OCI-LY3 (cell line): Measurements from ENCODE around the gene MYBPC1.
"Not testable (repeated sequence)": the region's sequence is repeated elsewhere in the genome, so short reads cannot be mapped to it uniquely, and the experiment has no call there.

ENCODE experiments used
- H2AFZ ChIP-seq: fragments of 200-600, 300-600 bp; shearing (Covaris generic); 2 replicates; pipeline ENCODE4 v1.6.0; 2014; ENCODE audit warnings: antibody characterized with exemption, low read depth, low read length
- H3K27ac ChIP-seq: fragments of 200-600, 300-600 bp; sonication (generic); 2 replicates; pipeline ENCODE4 v1.5.1; 2014; ENCODE audit warnings: mild to moderate bottlenecking, low read length, moderate library complexity, mixed read lengths
- H3K27me3 ChIP-seq: fragments of 200-600, 300-600 bp; sonication (generic); 2 replicates; pipeline ENCODE4 v1.6.1; 2014; ENCODE audit warnings: low read depth, low read length, mixed read lengths
- H3K36me3 ChIP-seq: fragments of 200-600, 300-600 bp; sonication (generic); replicated peaks from 2 replicates; pipeline ENCODE3; 2014; ENCODE audit warnings: low read depth, low read length, mixed read lengths
- H3K4me1 ChIP-seq: fragments of 300-600, 200-600 bp; sonication (generic); 2 replicates; pipeline ENCODE4 v1.6.1; 2014; ENCODE audit warnings: low read length, mixed read lengths
- H3K4me2 ChIP-seq: fragments of 200-600, 300-600 bp; sonication (generic); 2 replicates; pipeline ENCODE4 v1.6.1; 2014; ENCODE audit warnings: low read length, mixed read lengths
- H3K4me3 ChIP-seq: fragments of 300-600, 200-600 bp; sonication (generic); 2 replicates; pipeline ENCODE4 v1.5.1; 2014; ENCODE audit warnings: antibody characterized with exemption, mild to moderate bottlenecking, low read length, moderate library complexity
- H3K79me2 ChIP-seq: fragments of 300-600, 200-600 bp; shearing (Covaris generic); 2 replicates; pipeline ENCODE4 v1.6.1; 2014; ENCODE audit warnings: mild to moderate bottlenecking, low read length, mixed read lengths
- H3K9ac ChIP-seq: fragments of 300-600, 200-600 bp; shearing (Covaris generic); 2 replicates; pipeline ENCODE4 v1.6.0; 2014; ENCODE audit warnings: mild to moderate bottlenecking, low read length, moderate library complexity
- H3K9me3 ChIP-seq: fragments of 200-600, 300-600 bp; shearing (Covaris generic); 2 replicates; pipeline ENCODE4 v1.6.1; 2014; ENCODE audit warnings: low read length, mixed read lengths; ENCODE audit not compliant: insufficient read depth
- H4K20me1 ChIP-seq: fragments of 200-600, 300-600 bp; sonication (generic); 2 replicates; pipeline ENCODE4 v1.6.1; 2016; ENCODE audit warnings: low read length, mixed read lengths; ENCODE audit not compliant: insufficient read depth
- EZH2phosphoT487 ChIP-seq: fragments of 200-600 bp; shearing (Covaris generic); IDR thresholded peaks from 2 replicates; pipeline ENCODE4 v1.6.1; 2018; ENCODE audit warnings: antibody characterized with exemption, mixed run types, low read depth
- TF ChIP-seq, protein P1 (sequence below): fragments of 200-600, 300-600 bp; sonication (generic); IDR thresholded peaks from 2 replicates; pipeline ENCODE4 v1.5.1; 2014; ENCODE audit warnings: antibody characterized with exemption, low read length, low read depth

MYBPC1 gene

DNA sequence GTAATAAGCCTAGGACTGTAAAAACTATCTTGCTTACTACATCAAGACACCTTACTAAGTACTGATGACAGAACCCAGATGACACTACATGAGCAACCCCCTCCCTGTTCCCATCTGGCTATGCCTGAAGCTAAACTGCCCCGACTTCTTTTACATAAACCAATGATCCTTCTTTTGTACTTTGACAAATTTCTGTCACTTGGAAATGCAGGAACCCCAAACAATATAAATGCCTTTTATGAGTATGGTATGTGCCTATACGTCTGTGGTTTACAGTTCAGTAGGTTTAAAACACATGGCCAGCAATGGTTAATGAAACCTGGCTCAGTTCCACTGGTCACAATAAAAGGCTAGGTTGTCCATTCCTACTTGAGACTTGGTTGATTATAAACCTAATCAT lies 138.4 kb downstream of the MYBPC1 start:
- Histone ChIP-seq H3K4me2 (no peak overlapping the region), H3K27ac (no peak overlapping the region), H4K20me1 (no peaks in the 10 kb centered on the region), H3K9ac (no peak overlapping the region), H3K79me2 (no peaks in the 10 kb centered on the region), H3K9me3 (no peaks in the 10 kb centered on the region), H3K4me1 (no peaks in the 10 kb centered on the region), H3K27me3 (no peaks in the 10 kb centered on the region), H3K36me3 (no peaks in the 10 kb centered on the region), H2AFZ (no peak overlapping the region), H3K4me3 (no peak overlapping the region)
- TF ChIP-seq EZH2phosphoT487, result no peak
- TF ChIP-seq, protein P1, sequence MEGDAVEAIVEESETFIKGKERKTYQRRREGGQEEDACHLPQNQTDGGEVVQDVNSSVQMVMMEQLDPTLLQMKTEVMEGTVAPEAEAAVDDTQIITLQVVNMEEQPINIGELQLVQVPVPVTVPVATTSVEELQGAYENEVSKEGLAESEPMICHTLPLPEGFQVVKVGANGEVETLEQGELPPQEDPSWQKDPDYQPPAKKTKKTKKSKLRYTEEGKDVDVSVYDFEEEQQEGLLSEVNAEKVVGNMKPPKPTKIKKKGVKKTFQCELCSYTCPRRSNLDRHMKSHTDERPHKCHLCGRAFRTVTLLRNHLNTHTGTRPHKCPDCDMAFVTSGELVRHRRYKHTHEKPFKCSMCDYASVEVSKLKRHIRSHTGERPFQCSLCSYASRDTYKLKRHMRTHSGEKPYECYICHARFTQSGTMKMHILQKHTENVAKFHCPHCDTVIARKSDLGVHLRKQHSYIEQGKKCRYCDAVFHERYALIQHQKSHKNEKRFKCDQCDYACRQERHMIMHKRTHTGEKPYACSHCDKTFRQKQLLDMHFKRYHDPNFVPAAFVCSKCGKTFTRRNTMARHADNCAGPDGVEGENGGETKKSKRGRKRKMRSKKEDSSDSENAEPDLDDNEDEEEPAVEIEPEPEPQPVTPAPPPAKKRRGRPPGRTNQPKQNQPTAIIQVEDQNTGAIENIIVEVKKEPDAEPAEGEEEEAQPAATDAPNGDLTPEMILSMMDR, result no peak

DNA sequence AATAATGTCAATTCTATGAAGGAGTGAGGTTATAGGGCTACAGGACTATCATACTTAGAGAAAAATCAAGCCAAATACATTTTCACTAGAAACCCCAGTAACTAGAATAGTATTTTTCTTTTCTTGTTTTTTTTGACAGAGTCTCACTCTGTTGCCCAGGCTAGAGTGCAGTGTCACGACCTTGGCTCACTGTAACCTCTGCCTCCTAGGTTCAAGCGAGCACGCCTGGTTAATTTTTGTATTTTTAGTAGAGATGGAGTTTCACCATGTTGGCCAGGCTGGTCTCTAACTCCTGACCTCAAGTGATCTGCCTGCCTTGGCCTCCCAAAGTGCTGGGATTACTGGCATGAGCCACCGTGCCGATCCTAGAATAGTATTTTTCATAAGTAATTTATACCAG lies 139.7 kb downstream of the MYBPC1 start:
- not testable (repeated sequence) for H3K4me3 ChIP-seq, H3K4me1 ChIP-seq, H3K79me2 ChIP-seq, H3K9ac ChIP-seq, H2AFZ ChIP-seq, H3K4me2 ChIP-seq, H3K9me3 ChIP-seq, H4K20me1 ChIP-seq, H3K36me3 ChIP-seq, H3K27me3 ChIP-seq, H3K27ac ChIP-seq
